K562 (cell line): ENCODE results near the gene ASMTL. TPM values are rescaled to one million over a fixed set of nuclear protein-coding genes. Genes with fewer than 3 reads are reported as not detected.

Source experiments
- ATAC-seq: fragments of 200-7000 bp; cut with Tn5 transposase; 3 replicates; pipeline ENCODE4 v1.9.1; 2020; ENCODE audit warnings: moderate library complexity
- BruUV-seq: library from RNA; stranded (reverse); fragments of 400-500 nt; replicated peaks from 2 replicates; lab custom pipeline; 2021; lab: Mats Ljungman, UMichigan
- CTCF ChIA-PET: fragments of 300-600 bp; formaldehyde crosslinking; extraction: SDS; loops from one replicate; lab custom pipeline; 2021; ENCODE audit warnings: low intra/inter-chr PET ratio; lab: Yijun Ruan, JAX
- POLR2A ChIA-PET: fragments of 300-600, 350-650 bp; sonication (Branson Sonifier 250); formaldehyde crosslinking; extraction: SDS; loops from one replicate; lab custom pipeline; 2021; ENCODE audit warnings: antibody characterized with exemption, inconsistent platforms; lab: Yijun Ruan, JAX
- DNase-seq, 4 experiments: peaks; one replicate each; pipeline versions ENCODE4 v3.0.0 to v3.0.0-alpha.2; 2011 to 2018; ENCODE audit warnings: low spot score in 3 of 4, mixed read lengths in 3 of 4; ENCODE audit errors: extremely low read depth in 1 of 4
- FAIRE-seq: peaks from 2 replicates; lab custom pipeline; 2011; peaks lifted over from hg19 to GRCh38; lab: Jason Lieb, UNC
- H2AFZ ChIP-seq: 2 replicates; pipeline ENCODE4 v1.6.0; 2011; ENCODE audit warnings: low read depth, low read length, control low read depth, inconsistent platforms
- H3K27ac ChIP-seq: fragments of 200-600 bp; 3 replicates; pipeline ENCODE4 v1.8.0; 2011; ENCODE audit warnings: low read depth, mild to moderate bottlenecking, control low read depth, inconsistent platforms, low read length, moderate library complexity, mixed read lengths; ENCODE audit errors: extremely low read depth
- H3K27me3 ChIP-seq, 2 experiments: fragments of 300-600 bp in 1 of 2; 2 replicates in 1 of 2; 3 replicates in 1 of 2; pipeline versions ENCODE4 v1.6.0 to v1.8.0; 2011; ENCODE audit warnings: inconsistent platforms in 2 of 2, low read length in 2 of 2, mild to moderate bottlenecking in 1 of 2, mixed read lengths in 1 of 2, moderate library complexity in 1 of 2; ENCODE audit not compliant: control insufficient read depth in 2 of 2, insufficient read depth in 2 of 2
- H3K36me3 ChIP-seq: fragments of 300-600 bp; 3 replicates; pipeline ENCODE4 v1.8.0; 2011; ENCODE audit warnings: mild to moderate bottlenecking, low read length, inconsistent platforms; ENCODE audit not compliant: control insufficient read depth, insufficient read depth
- H3K4me1 ChIP-seq, 2 experiments: fragments of 200-600 bp in 1 of 2; replicated peaks in 1 of 2; 2 replicates in 1 of 2; 3 replicates in 1 of 2; pipeline versions ENCODE4 v1.5.1 to v1.8.0; 2011; ENCODE audit warnings: inconsistent platforms in 2 of 2, low read length in 2 of 2, mild to moderate bottlenecking in 1 of 2, mixed read lengths in 1 of 2, moderate library complexity in 1 of 2; ENCODE audit not compliant: control insufficient read depth in 2 of 2, insufficient read depth in 2 of 2
- H3K4me2 ChIP-seq: 2 replicates; pipeline ENCODE4 v1.6.1; 2011; ENCODE audit warnings: low read length, control low read depth, inconsistent platforms, mixed read lengths; ENCODE audit not compliant: insufficient read depth
- H3K4me3 ChIP-seq: fragments of 200-600 bp; sonication (generic), shearing (Covaris generic); 2 replicates; pipeline ENCODE4 v1.5.1; 2016; ENCODE audit warnings: control low read depth, inconsistent platforms
- H3K79me2 ChIP-seq: fragments of 200-600 bp; 3 replicates; pipeline ENCODE4 v1.8.0; 2011; ENCODE audit warnings: low read length, inconsistent platforms; ENCODE audit not compliant: control insufficient read depth, insufficient read depth
- H3K9ac ChIP-seq, 2 experiments: 2 replicates each; pipeline versions ENCODE4 v1.6.0 to v1.6.1; 2011; ENCODE audit warnings: low read depth in 2 of 2, low read length in 2 of 2, control low read depth in 1 of 2, inconsistent platforms in 1 of 2, mild to moderate bottlenecking in 1 of 2, mixed read lengths in 1 of 2; ENCODE audit not compliant: insufficient read depth in 1 of 2
- H3K9me1 ChIP-seq: one replicate; pipeline ENCODE4 v1.6.0; 2011; ENCODE audit warnings: inconsistent platforms, mild to moderate bottlenecking, low read length, moderate library complexity; ENCODE audit not compliant: control insufficient read depth, insufficient read depth
- H3K9me3 ChIP-seq: replicated peaks from 2 replicates; pipeline ENCODE4 v1.5.1; 2011; ENCODE audit warnings: low read depth, low read length, inconsistent platforms; ENCODE audit not compliant: control insufficient read depth, insufficient read depth
- H4K20me1 ChIP-seq: replicated peaks from 2 replicates; pipeline ENCODE4 v1.6.1; 2011; ENCODE audit warnings: low read length, inconsistent platforms, mixed read lengths; ENCODE audit not compliant: control insufficient read depth, insufficient read depth
- BCL6 ChIP-seq: fragments of 250-450 bp; sonication (Bioruptor Pico); IDR thresholded peaks from 2 replicates; pipeline ENCODE4 v1.4.0; 2020
- CBX5 ChIP-seq: IDR thresholded peaks from 2 replicates; pipeline ENCODE4 v1.6.1; 2014; ENCODE audit warnings: low read depth, borderline replicate concordance
- ELF2 ChIP-seq: fragments of 250-450 bp; sonication (Bioruptor Pico); IDR thresholded peaks from 2 replicates; pipeline ENCODE4 v1.5.0; 2021; ENCODE audit warnings: mild to moderate bottlenecking
- RBM39 ChIP-seq: fragments of 200-400 bp; formaldehyde crosslinking; optimal IDR thresholded peaks from 2 replicates; pipeline ENCODE3; 2018; ENCODE audit warnings: low read depth, low read length
- RHOXF2B ChIP-seq: fragments of 250-450 bp; sonication (Bioruptor Pico); conservative IDR thresholded peaks from 2 replicates; pipeline ENCODE4 v1.5.1; 2021
- ZC3H11A ChIP-seq: IDR thresholded peaks from 2 replicates; pipeline ENCODE4 v1.6.1; 2012; ENCODE audit warnings: low read depth, low read length, improper control_type of control experiment
- ZNF785 ChIP-seq: fragments of 250-450 bp; sonication (Bioruptor Pico); IDR thresholded peaks from 2 replicates; pipeline ENCODE4 v1.4.0; 2020; ENCODE audit warnings: mild to moderate bottlenecking
- WGBS: fragments of 100-300 bp; shearing (Covaris generic); methylation state at CpG from one replicate; pipeline ENCODE4 v1.1.6; 2016; ENCODE audit warnings: low coverage, mixed read lengths; ENCODE audit not compliant: insufficient coverage; ENCODE audit errors: missing lambda C conversion rate; 5-methylcytosine and 5-hydroxymethylcytosine counted together
- in situ Hi-C: fragments of 300-500 bp; cut with MboI; formaldehyde crosslinking; loops from 4 replicates; pipeline ENCODE4 v1.15.0; 2018; ENCODE audit warnings: inconsistent platforms, mixed read lengths
- intact Hi-C: fragments of 100-400 bp; cut with micrococcal nuclease; formaldehyde crosslinking; loops from 2 replicates; pipeline ENCODE4 v1.14.2; 2022
- polyA plus RNA-seq, 8 experiments: library from polyadenylated mRNA; depleted of rRNA in 4 of 8; stranded (reverse) in 5 of 8; unstranded in 3 of 8; fragments of >200 nt; fragmentation: Nextera tagmentation in 2 of 8; fragmentation: Illumina TruSeq in 1 of 8; extraction: Ambion mirVana in 2 of 8; extraction: Trizol in 1 of 8; gene quantifications; 2 replicates each; pipeline versions ENCODE4 v1.2.1 to v1.2.3, GENCODE V29; 2011 to 2014; ENCODE audit warnings: inconsistent platforms in 1 of 8, missing spikeins in 1 of 8
- total RNA-seq, 7 experiments: library from RNA; depleted of rRNA in 6 of 7; stranded (reverse); fragments of >200 nt in 6 of 7; fragmentation: Illumina TruSeq in 2 of 7; extraction: Trizol in 2 of 7; gene quantifications; 2 replicates each; pipeline versions ENCODE4 v1.2.1 to v1.2.3, GENCODE V29; 2011 to 2021; ENCODE audit warnings: low replicate concordance in 1 of 7
- TF ChIP-seq, protein P1 (sequence below): IDR thresholded peaks from 2 replicates; pipeline ENCODE4 v1.6.1; 2014; ENCODE audit warnings: antibody characterized with exemption
- TF ChIP-seq, protein P2 (sequence below): fragments of 250-450 bp; sonication (Bioruptor Pico); IDR thresholded peaks from 2 replicates; pipeline ENCODE4 v1.5.0; 2022; ENCODE audit warnings: mild to moderate bottlenecking
- TF ChIP-seq, protein P3 (sequence below): fragments of 200-800 bp; sonication (Bioruptor generic); IDR thresholded peaks from 2 replicates; pipeline ENCODE4 v1.6.1; 2017; ENCODE audit warnings: missing genetic modification characterization, missing compliant biosample characterization
- TF ChIP-seq, protein P4 (sequence below): fragments of 250-450 bp; sonication (Bioruptor Pico); IDR thresholded peaks from 2 replicates; pipeline ENCODE4 v1.6.1; 2021; ENCODE audit warnings: mild to moderate bottlenecking

The ASMTL gene
- total and polyA plus RNA-seq, 9 of the 15 experiments (the other 6 are each of a cell fraction or from before 2014, with no cell fraction given): 0.56 to 20.6 (median 7.6) TPM

DNA sequence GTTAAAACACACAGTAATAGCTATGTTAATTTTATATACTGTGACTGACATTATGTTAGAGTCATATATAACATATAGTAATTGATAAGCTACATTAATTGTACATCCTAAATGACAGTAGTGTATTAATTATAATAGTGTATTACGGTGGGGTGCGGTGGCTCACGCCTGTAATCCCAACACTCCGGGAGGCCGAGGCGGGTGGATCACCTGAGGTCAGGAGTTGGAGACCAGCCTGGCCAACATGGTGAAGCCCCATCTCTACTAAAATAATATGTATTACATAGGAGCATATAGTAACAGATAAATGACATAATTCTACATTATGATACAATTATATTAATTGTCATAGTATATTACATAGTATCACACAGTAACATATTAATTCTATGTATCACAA is 12.2 kb downstream of the ASMTL start (continued):
- TF ChIP-seq, protein P1, sequence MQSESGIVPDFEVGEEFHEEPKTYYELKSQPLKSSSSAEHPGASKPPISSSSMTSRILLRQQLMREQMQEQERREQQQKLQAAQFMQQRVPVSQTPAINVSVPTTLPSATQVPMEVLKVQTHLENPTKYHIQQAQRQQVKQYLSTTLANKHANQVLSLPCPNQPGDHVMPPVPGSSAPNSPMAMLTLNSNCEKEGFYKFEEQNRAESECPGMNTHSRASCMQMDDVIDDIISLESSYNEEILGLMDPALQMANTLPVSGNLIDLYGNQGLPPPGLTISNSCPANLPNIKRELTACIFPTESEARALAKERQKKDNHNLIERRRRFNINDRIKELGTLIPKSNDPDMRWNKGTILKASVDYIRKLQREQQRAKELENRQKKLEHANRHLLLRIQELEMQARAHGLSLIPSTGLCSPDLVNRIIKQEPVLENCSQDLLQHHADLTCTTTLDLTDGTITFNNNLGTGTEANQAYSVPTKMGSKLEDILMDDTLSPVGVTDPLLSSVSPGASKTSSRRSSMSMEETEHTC: no peak
- TF ChIP-seq ELF2 (no peak), ZC3H11A (no peak)

DNA sequence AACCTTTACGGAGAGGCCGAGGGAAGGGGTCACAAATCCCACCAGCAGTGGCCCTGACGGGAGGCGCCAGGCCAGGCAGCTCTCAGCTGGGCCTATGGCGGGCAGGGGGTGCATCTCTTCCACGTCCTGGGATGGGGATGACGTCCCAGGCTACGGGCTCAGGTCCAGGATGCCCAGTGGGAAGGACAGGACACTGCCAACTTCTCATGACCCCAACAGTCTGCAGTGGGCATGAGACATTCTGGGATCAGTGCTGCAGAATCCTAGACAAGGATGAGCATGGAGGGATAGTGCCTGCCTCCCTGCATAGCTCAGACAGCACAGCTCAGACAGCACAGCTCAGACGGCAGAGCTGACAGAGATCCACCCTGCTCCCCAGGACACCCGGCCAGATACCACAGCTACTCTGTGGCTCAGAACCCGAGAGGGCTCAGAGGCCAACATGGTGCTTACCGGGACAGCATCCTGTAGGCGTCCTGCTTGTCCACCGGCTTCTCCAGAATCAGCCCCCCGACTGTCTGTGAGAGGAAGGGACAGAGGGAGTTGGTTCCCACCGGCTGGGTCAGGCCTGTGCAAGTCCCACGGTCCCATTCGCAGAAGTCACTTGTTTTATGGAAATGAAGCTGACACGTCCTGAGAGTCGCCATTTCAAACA is 17.3 kb downstream of the ASMTL start:
- Histone ChIP-seq H4K20me1 (no peaks in the 10 kb centered on the region), H2AFZ (no peak overlapping the region), H3K9me3 (no peaks in the 10 kb centered on the region), H3K4me2 (no peak overlapping the region), H3K27me3 (no peaks in the 10 kb centered on the region), H3K4me1 (peaks cover 0 to 4% of the 10 kb centered on the region in 2 experiments; a peak in 2 of 5 replicates), H3K4me3 (no peak overlapping the region), H3K79me2 (no peaks in the 10 kb centered on the region), H3K36me3 (peaks cover 14% of the 10 kb centered on the region; the same call in 1 of the 3 replicates), H3K9me1 (no peaks in the 10 kb centered on the region), H3K9ac (no peak overlapping the region), H3K27ac (no peak overlapping the region)
- WGBS: 72% methylated on average over 9 of the region's 20 CpGs
- ATAC-seq (no peak), FAIRE-seq (no peak), DNase-seq (no peak)
- ChIA-PET POLR2A (no interaction called here), CTCF (no interaction called here)
- intact Hi-C loops (no loop called here), in situ Hi-C loops (loop anchor here (10.0 kb wide), 1 partner anchor 191 kb away; no protein-coding TSS in a partner anchor)
- no TSS peak for BruUV-seq
- TF ChIP-seq CBX5 (no peak), RHOXF2B (CRISPR knock-in tag) (no peak), ZNF785 (CRISPR knock-in tag) (no peak), RBM39 (no peak), BCL6 (CRISPR knock-in tag) (no peak)
- TF ChIP-seq, protein P2, sequence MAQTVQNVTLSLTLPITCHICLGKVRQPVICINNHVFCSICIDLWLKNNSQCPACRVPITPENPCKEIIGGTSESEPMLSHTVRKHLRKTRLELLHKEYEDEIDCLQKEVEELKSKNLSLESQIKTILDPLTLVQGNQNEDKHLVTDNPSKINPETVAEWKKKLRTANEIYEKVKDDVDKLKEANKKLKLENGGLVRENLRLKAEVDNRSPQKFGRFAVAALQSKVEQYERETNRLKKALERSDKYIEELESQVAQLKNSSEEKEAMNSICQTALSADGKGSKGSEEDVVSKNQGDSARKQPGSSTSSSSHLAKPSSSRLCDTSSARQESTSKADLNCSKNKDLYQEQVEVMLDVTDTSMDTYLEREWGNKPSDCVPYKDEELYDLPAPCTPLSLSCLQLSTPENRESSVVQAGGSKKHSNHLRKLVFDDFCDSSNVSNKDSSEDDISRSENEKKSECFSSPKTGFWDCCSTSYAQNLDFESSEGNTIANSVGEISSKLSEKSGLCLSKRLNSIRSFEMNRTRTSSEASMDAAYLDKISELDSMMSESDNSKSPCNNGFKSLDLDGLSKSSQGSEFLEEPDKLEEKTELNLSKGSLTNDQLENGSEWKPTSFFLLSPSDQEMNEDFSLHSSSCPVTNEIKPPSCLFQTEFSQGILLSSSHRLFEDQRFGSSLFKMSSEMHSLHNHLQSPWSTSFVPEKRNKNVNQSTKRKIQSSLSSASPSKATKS (CRISPR knock-in tag): no peak
- TF ChIP-seq, protein P3, sequence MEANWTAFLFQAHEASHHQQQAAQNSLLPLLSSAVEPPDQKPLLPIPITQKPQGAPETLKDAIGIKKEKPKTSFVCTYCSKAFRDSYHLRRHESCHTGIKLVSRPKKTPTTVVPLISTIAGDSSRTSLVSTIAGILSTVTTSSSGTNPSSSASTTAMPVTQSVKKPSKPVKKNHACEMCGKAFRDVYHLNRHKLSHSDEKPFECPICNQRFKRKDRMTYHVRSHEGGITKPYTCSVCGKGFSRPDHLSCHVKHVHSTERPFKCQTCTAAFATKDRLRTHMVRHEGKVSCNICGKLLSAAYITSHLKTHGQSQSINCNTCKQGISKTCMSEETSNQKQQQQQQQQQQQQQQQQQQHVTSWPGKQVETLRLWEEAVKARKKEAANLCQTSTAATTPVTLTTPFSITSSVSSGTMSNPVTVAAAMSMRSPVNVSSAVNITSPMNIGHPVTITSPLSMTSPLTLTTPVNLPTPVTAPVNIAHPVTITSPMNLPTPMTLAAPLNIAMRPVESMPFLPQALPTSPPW (CRISPR knock-in tag): no peak
- TF ChIP-seq, protein P4, sequence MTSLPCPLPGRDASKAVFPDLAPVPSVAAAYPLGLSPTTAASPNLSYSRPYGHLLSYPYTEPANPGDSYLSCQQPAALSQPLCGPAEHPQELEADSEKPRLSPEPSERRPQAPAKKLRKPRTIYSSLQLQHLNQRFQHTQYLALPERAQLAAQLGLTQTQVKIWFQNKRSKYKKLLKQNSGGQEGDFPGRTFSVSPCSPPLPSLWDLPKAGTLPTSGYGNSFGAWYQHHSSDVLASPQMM (CRISPR knock-in tag): no peak
